AG04449 (cell line): ENCODE results near the gene PDCD10.
A peak's percentile ranks its signal among the peaks of the same experiment; 100 is the strongest.

Experiments used
- CTCF ChIA-PET: fragments of 350-600 bp; formaldehyde crosslinking; extraction: SDS; loops from one replicate; lab custom pipeline; 2021; ENCODE audit warnings: antibody characterized with exemption; lab: Yijun Ruan, JAX
- POLR2A ChIA-PET: fragments of 400-600, 350-600 bp; formaldehyde crosslinking; extraction: SDS; loops from one replicate; lab custom pipeline; 2020; ENCODE audit warnings: antibody characterized with exemption, inconsistent platforms; lab: Yijun Ruan, JAX
- DNase-seq: peaks from one replicate; pipeline ENCODE4 v3.0.0-alpha.2; 2010; ENCODE audit warnings: low read depth, low spot score
- H3K4me3 ChIP-seq: 2 replicates; pipeline ENCODE4 v1.5.1; 2011; ENCODE audit warnings: low read depth, mild to moderate bottlenecking, control low read depth, low read length
- TF ChIP-seq, protein P1 (sequence below): IDR thresholded peaks from one replicate; pipeline ENCODE4 v1.5.1; 2011; ENCODE audit warnings: mild to moderate bottlenecking, moderate library complexity, low read length, control low read depth, inconsistent platforms; ENCODE audit not compliant: insufficient read depth; ENCODE audit errors: missing control alignments

PDCD10 gene

DNA sequence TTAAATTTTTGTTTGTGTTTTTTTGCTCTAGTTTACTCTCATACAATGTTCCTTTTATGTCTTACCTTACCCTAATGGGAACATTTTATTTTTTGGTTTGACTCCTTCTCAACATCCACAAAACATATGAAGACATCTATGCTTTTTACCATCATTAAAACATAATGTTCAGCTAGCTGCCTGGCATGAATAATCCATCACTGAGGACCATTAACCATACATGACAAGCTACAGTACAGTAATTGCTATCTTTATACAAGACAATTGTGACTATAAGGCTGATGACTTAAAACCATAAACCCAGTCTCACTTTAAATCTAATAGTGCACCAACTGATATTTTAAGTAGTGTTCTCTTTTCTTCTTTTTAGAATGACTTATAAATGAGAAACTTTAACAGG, 14.5 kb upstream of the PDCD10 start:
- no peak overlapping the region for H3K4me3 ChIP-seq
- no peak for DNase-seq
- POLR2A ChIA-PET, result interaction anchor here (0.8 kb wide), 1 partner anchor 14 kb away, joined by 3 read pairs; the partner anchor contains the start of gene SERPINI1
- TF ChIP-seq, protein P1, sequence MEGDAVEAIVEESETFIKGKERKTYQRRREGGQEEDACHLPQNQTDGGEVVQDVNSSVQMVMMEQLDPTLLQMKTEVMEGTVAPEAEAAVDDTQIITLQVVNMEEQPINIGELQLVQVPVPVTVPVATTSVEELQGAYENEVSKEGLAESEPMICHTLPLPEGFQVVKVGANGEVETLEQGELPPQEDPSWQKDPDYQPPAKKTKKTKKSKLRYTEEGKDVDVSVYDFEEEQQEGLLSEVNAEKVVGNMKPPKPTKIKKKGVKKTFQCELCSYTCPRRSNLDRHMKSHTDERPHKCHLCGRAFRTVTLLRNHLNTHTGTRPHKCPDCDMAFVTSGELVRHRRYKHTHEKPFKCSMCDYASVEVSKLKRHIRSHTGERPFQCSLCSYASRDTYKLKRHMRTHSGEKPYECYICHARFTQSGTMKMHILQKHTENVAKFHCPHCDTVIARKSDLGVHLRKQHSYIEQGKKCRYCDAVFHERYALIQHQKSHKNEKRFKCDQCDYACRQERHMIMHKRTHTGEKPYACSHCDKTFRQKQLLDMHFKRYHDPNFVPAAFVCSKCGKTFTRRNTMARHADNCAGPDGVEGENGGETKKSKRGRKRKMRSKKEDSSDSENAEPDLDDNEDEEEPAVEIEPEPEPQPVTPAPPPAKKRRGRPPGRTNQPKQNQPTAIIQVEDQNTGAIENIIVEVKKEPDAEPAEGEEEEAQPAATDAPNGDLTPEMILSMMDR, result no peak
- CTCF ChIA-PET, result no interaction called here

GRCh38 chr3:167743799-167744198, 9.1 kb upstream of the PDCD10 start:
- CTCF ChIA-PET, result interaction anchor here (1.0 kb wide), 1 partner anchor 8 kb away, joined by 3 read pairs; the partner anchor contains the start of gene SERPINI1
- no peak for DNase-seq
- TF ChIP-seq, protein P1, result no peak
- no peak overlapping the region for H3K4me3 ChIP-seq
- POLR2A ChIA-PET, result no interaction called here

DNA sequence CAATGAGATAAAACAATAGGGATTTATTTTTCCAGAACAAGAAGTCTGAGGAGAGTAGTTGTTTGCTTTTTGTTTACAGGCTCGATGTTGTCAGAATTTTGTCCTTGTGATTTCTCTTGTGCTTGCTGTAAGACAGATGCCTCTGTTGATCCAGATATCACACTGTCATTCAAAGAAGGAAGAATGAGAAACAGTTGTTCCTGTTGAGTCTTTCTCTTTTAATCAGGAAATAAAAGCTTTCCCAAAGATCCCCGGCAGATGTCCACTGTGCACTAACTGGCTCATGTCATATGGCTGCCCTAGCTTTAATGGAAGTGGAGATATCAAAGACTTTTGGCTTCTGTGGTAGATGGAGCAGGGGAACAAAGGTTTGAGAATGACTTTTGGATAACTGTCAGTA, 7.6 kb upstream of the PDCD10 start:
- ChIA-PET CTCF (interaction anchor here (1.4 kb wide), 1 partner anchor 362 kb away, joined by 5 read pairs; the partner anchor contains the start of gene ZBBX), POLR2A (no interaction called here)
- no peak for DNase-seq
- H3K4me3 ChIP-seq, result no peak overlapping the region
- TF ChIP-seq, protein P1, result no peak

DNA sequence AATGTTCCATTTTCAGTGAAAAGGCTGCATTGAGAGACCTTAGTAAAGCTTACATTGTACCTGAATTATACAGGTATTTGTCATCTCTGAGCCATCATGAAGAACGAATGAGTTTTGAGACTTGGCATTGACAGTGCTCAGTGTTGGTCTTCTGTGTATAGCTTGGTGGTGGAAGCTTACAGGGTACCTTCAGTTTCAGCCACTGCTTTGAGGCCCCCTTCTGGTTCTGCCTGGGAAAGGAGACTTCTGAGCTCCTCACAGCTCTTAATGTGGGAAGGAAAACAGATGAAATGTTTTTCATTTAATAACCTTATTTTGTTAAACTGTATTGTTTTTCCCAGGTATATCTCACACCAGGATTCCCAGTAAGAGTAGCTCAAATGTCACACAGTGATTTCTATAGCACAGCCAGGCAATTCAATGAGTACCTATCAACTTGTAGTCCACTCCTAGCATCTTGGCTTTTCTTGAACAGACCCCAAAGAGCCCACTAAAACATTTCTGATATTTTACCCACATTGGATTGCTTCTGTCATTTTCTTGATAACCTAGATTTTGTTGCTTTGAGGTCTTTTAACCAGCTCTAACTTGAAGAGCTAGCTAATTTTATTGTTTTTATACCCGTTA, 6.4 kb upstream of the PDCD10 start:
- H3K4me3 ChIP-seq, result no peak overlapping the region
- POLR2A ChIA-PET, result interaction anchor here (0.7 kb wide), 1 partner anchor 71 kb away, joined by 3 read pairs; no protein-coding TSS in a partner anchor
- TF ChIP-seq, protein P1, result peak; percentile 50
- no peak for DNase-seq
- CTCF ChIA-PET, result interaction anchor here (0.6 to 2.2 kb wide), 3 partner anchors 19 to 361 kb away, joined by 3 to 17 read pairs (median 3); partner anchors contain the start of gene ZBBX

DNA sequence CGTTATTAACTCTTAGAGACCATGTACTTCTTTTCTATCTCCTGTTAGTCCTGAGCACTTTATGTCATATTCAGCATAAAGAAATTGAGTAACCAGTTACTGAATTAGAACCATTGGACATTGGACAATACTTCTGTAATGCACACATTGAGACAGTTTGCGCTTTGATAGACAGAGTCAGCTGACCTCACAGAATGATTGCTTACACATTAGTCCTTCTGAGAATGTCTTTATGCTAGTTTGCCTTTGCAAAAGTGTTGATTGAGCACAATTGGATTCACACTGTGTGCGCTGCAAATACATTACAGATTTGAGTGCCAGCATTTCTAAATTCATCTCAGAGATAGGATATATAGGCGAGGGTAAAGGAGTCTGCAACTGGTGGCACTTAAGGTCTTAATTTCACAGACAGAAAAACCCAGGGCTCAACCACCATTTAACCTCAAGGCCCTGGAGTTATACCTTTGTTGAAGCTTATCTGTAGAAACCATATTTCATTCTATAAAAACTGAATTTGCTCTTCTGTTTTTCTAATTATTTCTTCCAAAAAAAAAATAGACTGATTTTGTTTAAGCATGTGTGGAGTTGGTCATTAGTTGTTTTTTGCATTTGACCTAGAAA, 4.6 kb upstream of the PDCD10 start:
- ChIA-PET POLR2A (no interaction called here), CTCF (no interaction called here)
- TF ChIP-seq, protein P1, result no peak
- DNase-seq, result no peak
- no peak overlapping the region for H3K4me3 ChIP-seq

DNA sequence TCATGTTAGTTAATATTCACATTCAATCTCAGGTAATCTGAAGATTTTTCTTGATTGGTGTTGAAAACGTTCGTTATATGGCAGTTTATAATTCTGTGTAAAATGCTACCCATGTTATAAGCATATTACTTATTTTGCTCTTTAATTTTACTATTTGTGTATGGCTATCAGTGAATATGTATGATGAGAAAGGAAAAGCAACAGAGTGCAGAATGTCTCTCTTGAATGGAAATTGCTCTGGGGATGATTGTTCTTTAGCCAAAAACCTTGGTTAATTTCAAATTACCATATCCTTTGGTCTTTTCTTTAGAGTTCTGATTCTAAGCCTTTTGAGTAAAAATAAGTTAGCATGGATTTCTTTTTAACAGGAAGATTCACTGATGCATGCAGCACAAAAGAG, 3.3 kb upstream of the PDCD10 start:
- CTCF ChIA-PET, result interaction anchor here (0.6 to 1.8 kb wide), 2 partner anchors 53 to 358 kb away, joined by 3 to 5 read pairs; partner anchors contain the start of gene ZBBX
- DNase-seq, result no peak
- no peak overlapping the region for H3K4me3 ChIP-seq
- POLR2A ChIA-PET, result no interaction called here
- TF ChIP-seq, protein P1, result no peak
